ENCODE data around the gene PURB. TPM values are rescaled to one million over a fixed set of nuclear protein-coding genes. Genes with fewer than 3 reads are reported as not detected.

The PURB gene
- total and polyA plus RNA-seq, 10 of the 15 experiments (the other 5 are each of a cell fraction or from before 2014, with no cell fraction given): 0.77 to 18.6 (median 8.9) TPM

DNA sequence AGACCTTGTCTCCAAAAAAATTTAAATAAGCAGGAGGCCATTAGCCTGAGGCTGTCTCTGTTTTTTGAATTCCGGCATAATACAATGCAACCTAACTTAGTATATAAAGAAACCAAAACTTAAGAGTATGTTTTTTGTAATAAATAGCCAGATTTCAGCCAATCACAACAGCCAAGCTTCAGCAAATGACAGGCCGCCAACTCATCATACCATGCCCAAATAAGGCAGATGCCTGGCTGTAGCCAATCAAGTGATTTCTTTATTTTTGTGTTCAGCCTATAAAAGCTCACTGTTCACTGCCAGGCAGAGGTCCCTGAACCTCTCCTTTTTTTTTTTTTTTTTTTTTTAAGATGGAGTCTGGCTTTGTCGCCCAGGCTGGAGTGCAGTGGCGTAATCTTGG lies 12.7 kb upstream of the PURB start:
- ChIA-PET CTCF (interaction anchor here (1.2 kb wide), 1 partner anchor 238 kb away, joined by 3 read pairs; no protein-coding TSS in a partner anchor), RAD21 (ENCODE audit: unreplicated experiment) (no interaction called here), POLR2A (interaction anchor here (0.7 kb wide), 1 partner anchor 19 kb away, joined by 4 read pairs; no protein-coding TSS in a partner anchor), SMC1A (ENCODE audit: uncharacterized antibody, unreplicated experiment) (no interaction called here)
- no peak for DNase-seq (ENCODE audit: low read depth, low spot score)
- FAIRE-seq: no peak
- no peak overlapping the region for H3K9ac ChIP-seq (ENCODE audit: control insufficient read depth, insufficient read depth, low read length)
- H3K27me3 ChIP-seq (replicated peaks in 1 of 2; ENCODE audit: control insufficient read depth in 2 of 2, insufficient read depth in 2 of 2, low read length in 1 of 2): no peaks in the 10 kb centered on the region
- H3K4me1 ChIP-seq (ENCODE audit: control insufficient read depth, insufficient read depth, low read length): no peaks in the 10 kb centered on the region
- no TSS peak for BruUV-seq (replicated peaks)
- no peak overlapping the region for H2AFZ ChIP-seq (ENCODE audit: control insufficient read depth, low read depth, low read length)
- no peaks in the 10 kb centered on the region; the same call in 2 of the 3 replicates for H3K9me3 ChIP-seq (replicated peaks; ENCODE audit: control insufficient read depth, insufficient read depth, low read length)
- H3K36me3 ChIP-seq (ENCODE audit: control insufficient read depth in 2 of 2, insufficient read depth in 2 of 2, low read length in 1 of 2): no peaks in the 10 kb centered on the region
- no peak overlapping the region for H3K27ac ChIP-seq (ENCODE audit: control insufficient read depth, insufficient read depth)
- peak; percentile 42; the same call in 2 of the 3 replicates for ATAC-seq
- H4K20me1 ChIP-seq (ENCODE audit: control insufficient read depth, insufficient read depth): no peaks in the 10 kb centered on the region
- 100% methylated on average over 2 of the region's 4 CpGs for WGBS (ENCODE audit: insufficient coverage, insufficient replicate concordance, low lambda C conversion rate, missing lambda C conversion rate)
- H3K4me3 ChIP-seq: no peak overlapping the region
- no peak overlapping the region for H3K4me2 ChIP-seq (ENCODE audit: control insufficient read depth, insufficient read depth)
- no peaks in the 10 kb centered on the region for H3K79me2 ChIP-seq (ENCODE audit: control insufficient read depth, insufficient read depth, low read length)
- TF ChIP-seq SRF (IDR thresholded peaks at IDR 0.05; ENCODE audit: low read depth in 2 of 2, low read length in 2 of 2) (peak; percentile 59 to 84), IKZF2 (IDR thresholded peaks at IDR 0.05) (no peak)
- in situ Hi-C loops (cut with MboI) (no loop called here), intact Hi-C loops (cut with micrococcal nuclease; ENCODE audit: unreplicated experiment) (no loop called here)

DNA sequence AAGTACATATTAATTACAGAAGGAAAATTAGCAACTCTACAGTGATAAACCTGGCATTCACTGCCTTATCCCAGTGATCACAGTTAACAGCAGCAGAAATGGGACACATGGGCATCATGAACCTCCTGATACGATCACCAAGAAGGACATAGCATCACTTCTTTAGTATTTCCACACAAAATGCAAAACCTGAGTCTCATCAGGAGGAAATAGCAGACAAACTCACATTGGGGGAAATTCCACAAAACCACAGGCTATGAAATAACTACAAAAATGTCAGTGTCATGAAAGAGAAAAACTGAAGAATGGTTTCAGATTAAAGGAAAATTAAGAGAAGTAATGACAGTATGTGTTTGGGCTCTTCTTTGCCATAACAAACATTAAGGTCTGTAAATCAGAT lies 12.0 kb upstream of the PURB start:
- no peak overlapping the region for H3K9ac ChIP-seq (ENCODE audit: control insufficient read depth, insufficient read depth, low read length)
- in situ Hi-C loops (cut with MboI): no loop called here
- CTCF ChIA-PET: no interaction called here
- FAIRE-seq (no peak), DNase-seq (ENCODE audit: low read depth, low spot score) (no peak), ATAC-seq (no peak)
- intact Hi-C loops (cut with micrococcal nuclease; ENCODE audit: unreplicated experiment): no loop called here
- no TSS peak for BruUV-seq (replicated peaks)
- no peaks in the 10 kb centered on the region for H3K36me3 ChIP-seq (ENCODE audit: control insufficient read depth in 2 of 2, insufficient read depth in 2 of 2, low read length in 1 of 2)
- POLR2A ChIA-PET: no interaction called here
- no peaks in the 10 kb centered on the region for H3K4me1 ChIP-seq (ENCODE audit: control insufficient read depth, insufficient read depth, low read length)
- H3K4me3 ChIP-seq: no peak overlapping the region
- no peaks in the 10 kb centered on the region for H4K20me1 ChIP-seq (ENCODE audit: control insufficient read depth, insufficient read depth)
- H3K4me2 ChIP-seq (ENCODE audit: control insufficient read depth, insufficient read depth): no peak overlapping the region
- no peak overlapping the region for H2AFZ ChIP-seq (ENCODE audit: control insufficient read depth, low read depth, low read length)
- H3K27ac ChIP-seq (ENCODE audit: control insufficient read depth, insufficient read depth): no peak overlapping the region
- SMC1A ChIA-PET (ENCODE audit: uncharacterized antibody, unreplicated experiment): no interaction called here
- no peaks in the 10 kb centered on the region; the same call in 2 of the 3 replicates for H3K9me3 ChIP-seq (replicated peaks; ENCODE audit: control insufficient read depth, insufficient read depth, low read length)
- WGBS (ENCODE audit: insufficient coverage, insufficient replicate concordance, low lambda C conversion rate, missing lambda C conversion rate): 9% methylated on average over 1 of the region's 1 CpG
- TF ChIP-seq, protein P1, sequence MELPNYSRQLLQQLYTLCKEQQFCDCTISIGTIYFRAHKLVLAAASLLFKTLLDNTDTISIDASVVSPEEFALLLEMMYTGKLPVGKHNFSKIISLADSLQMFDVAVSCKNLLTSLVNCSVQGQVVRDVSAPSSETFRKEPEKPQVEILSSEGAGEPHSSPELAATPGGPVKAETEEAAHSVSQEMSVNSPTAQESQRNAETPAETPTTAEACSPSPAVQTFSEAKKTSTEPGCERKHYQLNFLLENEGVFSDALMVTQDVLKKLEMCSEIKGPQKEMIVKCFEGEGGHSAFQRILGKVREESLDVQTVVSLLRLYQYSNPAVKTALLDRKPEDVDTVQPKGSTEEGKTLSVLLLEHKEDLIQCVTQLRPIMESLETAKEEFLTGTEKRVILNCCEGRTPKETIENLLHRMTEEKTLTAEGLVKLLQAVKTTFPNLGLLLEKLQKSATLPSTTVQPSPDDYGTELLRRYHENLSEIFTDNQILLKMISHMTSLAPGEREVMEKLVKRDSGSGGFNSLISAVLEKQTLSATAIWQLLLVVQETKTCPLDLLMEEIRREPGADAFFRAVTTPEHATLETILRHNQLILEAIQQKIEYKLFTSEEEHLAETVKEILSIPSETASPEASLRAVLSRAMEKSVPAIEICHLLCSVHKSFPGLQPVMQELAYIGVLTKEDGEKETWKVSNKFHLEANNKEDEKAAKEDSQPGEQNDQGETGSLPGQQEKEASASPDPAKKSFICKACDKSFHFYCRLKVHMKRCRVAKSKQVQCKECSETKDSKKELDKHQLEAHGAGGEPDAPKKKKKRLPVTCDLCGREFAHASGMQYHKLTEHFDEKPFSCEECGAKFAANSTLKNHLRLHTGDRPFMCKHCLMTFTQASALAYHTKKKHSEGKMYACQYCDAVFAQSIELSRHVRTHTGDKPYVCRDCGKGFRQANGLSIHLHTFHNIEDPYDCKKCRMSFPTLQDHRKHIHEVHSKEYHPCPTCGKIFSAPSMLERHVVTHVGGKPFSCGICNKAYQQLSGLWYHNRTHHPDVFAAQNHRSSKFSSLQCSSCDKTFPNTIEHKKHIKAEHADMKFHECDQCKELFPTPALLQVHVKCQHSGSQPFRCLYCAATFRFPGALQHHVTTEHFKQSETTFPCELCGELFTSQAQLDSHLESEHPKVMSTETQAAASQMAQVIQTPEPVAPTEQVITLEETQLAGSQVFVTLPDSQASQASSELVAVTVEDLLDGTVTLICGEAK (IDR thresholded peaks at IDR 0.05; ENCODE audit: borderline replicate concordance): no peak
- peak; percentile 39; the same call in 1 of the 2 replicates for TF ChIP-seq RUNX3 (IDR thresholded peaks at IDR 0.05; ENCODE audit: low read length)
- RAD21 ChIA-PET (ENCODE audit: unreplicated experiment): no interaction called here
- H3K79me2 ChIP-seq (ENCODE audit: control insufficient read depth, insufficient read depth, low read length): no peaks in the 10 kb centered on the region
- H3K27me3 ChIP-seq (replicated peaks in 1 of 2; ENCODE audit: control insufficient read depth in 2 of 2, insufficient read depth in 2 of 2, low read length in 1 of 2): no peaks in the 10 kb centered on the region
